ENCODE data around the gene RASAL1.
A peak's percentile ranks its signal among the peaks of the same experiment; 100 is the strongest.

Gene RASAL1

GRCh38 chr12:113071135-113072112 lies 64.1 kb downstream of the RASAL1 start:
- peak; percentile 74 for DNase-seq (ENCODE audit: low spot score)

DNA sequence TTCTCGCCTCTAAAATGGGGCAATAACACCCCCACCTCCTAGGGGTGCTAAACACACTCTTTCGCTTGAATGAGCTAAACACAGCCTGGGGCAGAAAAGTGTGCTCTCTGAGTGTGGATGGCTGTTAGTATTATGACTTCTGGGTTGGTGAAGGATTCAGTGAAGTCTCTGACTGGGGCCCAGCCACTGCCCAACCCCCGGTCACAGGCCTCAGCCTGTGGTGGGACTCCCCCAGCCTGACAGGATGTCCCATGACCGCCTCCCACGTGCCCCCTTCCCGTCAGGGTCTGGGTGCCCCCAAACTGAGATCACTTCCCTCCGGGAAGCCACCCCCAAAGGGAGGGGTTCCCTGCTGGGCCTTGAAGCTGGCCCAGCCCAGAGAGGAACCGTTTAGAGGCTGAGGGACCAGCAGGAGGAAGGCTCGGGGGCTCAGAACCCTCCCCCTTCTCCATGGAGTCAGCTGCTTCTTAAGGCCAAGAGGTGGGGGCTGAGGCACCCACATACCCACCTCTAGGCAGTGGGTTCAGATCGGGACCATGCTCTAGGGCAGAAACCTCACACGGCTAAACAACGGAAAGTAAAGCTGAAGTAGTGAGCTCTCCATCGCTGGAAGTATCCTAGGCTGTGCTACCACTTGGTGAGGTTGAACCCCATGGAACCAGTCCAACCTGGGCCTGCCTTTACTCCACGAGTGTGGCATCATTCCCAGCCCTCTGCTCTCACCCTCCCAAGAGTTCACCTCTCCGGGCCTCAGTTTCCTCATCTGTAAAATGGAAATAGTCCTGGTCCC lies 65.2 kb downstream of the RASAL1 start:
- no peak for DNase-seq (ENCODE audit: low spot score)

DNA sequence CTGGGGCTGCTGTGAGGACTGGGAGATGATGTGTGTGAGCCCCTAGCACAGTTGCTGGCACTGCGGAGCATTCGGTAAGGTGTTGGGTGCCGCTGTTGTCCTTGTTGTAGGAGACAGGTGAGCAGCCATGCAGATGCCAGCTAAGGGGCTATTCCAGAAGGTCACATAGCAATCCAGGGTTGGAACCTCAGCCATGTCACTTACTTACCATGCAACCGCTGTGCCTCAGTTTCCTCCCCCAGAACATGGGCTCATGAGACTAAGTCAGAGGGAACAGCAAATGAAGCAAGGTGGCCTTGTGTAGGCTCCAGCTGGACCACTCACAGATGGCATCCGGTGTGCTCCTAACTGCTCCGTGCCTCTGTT lies 65.8 kb downstream of the RASAL1 start:
- DNase-seq (ENCODE audit: low spot score) = no peak

GRCh38 chr12:113069149-113069548 lies 66.4 kb downstream of the RASAL1 start:
- no peak for DNase-seq (ENCODE audit: low spot score)

DNA sequence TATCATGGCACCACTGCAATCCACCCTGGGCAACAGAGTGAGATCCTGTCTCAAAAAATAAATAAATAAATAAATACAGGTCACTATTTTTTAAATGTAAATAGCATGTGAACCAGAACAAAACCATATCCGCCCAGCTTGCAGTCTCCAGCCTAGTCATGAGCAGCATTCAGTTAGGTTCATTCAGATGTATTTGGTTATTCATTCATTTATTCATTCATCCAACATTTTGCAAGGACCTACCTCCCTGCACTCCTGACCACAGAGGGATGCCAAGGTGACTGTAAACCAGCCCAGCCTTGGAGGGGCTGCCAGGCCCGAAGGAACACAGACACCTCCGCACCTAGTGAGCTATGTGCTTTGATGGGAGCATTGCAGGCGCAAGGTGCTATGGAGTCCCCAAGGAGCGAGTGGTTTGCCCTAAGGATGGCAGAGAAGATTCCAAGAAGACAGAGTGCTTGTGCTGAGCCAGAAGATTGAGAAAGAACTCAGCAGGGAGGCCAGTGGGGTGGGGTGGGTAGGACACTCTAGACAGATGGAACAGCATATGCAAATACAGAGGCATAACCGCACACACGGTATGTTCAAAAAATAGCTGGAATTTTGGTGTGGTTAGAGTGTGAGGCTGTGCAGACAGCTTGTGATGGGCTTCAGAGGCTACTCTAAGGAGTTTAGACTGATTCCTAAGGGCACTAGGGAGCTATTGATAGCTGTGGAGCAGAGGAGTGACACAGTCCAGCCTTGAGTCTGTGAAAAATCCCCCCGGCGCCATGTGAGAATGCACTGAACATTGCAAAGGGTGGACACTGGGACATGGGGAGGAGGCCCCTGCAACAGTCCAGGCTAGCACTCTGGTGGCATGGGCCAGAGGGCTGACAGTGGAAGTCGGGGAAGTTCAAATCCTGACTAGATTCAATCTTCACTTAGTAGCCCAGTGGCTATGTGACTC lies 67.3 kb downstream of the RASAL1 start:
- DNase-seq (ENCODE audit: low spot score) = no peak

DNA sequence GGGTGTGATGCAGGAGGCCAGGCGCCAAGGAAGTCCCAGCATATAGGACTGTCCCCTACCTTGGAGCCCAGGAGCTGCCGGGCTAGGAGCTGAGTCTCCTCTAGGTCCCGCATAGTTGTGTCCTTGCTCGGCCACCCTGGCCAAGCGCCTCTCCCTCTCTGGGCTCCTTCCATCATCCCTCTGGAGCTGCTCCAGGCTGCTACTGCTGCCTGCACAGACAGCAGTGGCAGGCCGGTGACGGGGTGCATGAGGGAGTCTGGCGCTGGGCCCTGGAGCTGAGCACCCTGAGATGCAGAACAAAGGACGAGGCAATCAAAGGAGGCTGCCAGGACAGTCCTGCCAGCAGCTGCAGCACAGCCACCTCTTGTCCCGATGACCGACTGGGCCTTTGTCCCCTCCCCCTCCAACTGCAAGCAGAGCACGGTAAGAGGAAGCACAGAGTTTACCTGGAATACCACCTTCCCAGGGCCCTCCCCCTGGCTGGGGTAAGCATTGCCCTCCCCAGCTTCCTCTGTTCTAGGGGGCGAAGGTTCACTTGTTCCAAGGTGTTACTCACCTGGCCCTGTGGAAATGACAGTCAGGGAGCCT lies 68.7 kb downstream of the RASAL1 start:
- DNase-seq (ENCODE audit: low spot score) = peak; percentile 54

DNA sequence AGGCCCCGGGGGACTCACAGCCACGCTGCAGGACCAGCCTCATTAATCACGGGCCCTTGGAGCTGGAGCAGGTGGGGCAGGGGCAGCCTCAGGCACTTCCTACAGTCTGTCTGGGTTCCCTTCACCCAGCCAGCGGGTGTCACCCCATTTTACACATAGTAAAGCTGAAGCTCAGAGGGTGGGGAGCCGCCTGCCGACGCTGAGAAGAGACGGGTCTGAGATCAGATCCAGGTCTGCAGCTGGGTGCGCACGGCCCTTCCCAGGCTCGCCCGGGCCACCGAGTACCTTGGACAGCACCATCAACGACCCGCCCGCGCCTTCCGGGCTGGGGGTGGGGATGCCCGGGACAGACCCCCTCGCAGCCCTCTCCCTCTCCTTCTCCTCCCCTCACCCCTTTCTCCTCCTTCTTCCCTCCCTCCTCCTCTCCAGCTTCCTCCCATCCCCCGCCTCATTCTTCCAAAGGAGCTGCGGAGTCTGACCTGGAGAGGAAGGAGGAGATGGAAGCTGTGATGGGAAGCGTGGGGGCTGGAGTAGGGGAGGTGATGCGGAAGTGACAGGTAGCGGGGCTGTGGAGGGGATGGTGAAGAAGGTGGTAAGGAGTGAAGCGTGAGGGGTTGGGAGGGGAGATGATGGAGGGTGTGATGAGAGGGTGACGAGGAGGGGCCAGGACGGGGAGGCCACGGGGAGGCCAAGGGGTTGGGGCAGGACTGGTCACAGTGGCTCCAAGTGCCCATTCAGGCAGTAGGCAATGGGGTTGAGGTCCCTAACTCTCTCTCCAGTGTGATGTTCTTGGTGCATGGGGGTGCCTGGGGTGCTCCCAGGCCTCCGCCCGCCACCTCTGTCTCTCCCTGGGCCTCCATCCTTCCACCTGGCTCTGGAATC lies 70.2 kb downstream of the RASAL1 start:
- DNase-seq (ENCODE audit: low spot score) = no peak

DNA sequence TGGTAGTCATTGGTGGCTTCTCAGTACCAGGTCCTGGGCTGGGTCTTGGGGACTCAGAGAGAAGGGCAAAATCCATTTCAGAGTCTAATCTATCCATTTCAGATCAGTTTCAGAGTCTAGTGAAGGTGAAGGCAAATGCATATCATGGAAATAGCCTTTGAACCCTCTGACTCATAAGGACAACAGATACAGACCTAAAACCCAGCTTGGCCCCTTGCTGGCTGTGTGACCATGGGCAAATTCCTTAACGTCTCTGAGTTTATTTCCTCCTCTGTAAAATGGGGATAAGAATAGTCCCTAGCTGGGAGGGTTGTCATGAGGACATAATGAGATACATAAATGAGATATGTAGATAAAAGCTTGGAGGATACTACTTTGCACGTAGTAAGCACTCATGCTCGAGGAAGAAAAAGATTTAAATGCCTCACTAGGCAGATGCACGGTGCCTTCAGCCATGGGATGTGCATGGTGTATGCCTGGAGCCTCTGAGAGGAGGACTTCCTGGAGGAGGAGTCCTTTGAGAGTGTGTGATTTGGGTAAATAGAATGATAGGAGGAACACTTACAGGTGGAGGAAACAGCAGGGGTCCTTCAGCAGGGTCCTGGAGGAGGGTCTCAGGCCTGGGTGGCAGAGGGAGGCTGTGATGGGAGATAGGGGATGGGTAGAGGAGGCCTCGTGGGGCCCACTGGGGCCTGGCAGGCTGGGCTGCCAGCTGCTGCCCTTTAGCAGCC lies 71.0 kb downstream of the RASAL1 start:
- no peak for DNase-seq (ENCODE audit: low spot score)

DNA sequence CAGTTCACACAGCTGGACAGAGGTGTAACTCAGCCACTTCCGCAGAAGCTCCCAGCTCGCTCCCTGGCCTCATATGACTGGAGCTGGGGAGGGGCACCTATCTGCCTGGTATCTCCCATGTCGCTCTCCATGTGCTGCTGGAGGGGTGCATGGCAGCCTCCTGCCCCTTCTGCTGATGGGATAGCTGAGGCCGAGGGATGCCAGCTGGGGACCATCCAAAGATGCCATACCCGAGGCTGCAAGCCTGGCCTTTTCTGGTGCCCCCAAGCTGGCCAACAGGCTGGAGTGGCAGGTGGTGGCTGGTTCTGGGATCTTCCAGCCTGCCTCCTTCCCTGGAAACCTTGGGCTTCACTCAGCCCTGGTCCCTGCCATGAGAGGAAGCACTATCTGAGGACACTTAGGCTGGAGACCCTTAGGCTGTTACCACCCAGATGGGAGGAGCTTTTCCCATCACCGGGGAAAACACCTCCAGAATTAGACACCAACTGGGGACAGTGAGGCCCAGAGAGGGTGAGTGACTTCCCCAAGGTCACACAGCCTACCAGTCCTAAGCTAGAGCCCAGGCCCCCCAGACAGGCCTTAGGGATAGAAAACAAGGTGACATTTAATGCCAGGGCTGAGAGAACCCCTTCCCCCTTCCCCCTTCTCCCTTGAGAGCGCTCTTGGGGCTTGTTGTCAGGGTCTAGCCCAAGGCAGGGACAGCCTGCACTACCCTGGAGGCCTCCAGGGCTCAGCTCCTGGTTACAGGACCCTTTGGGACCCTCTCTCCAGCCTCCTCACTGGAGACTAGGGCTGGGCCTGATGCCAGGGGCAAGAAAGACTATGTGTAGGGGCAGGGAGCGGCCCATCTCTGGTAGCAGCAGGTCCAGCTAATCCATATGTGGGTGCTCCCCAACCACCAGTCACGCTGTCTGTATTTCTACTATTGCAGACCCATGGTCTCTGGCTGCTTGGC lies 71.9 kb downstream of the RASAL1 start:
- no peak for DNase-seq (ENCODE audit: low spot score)

DNA sequence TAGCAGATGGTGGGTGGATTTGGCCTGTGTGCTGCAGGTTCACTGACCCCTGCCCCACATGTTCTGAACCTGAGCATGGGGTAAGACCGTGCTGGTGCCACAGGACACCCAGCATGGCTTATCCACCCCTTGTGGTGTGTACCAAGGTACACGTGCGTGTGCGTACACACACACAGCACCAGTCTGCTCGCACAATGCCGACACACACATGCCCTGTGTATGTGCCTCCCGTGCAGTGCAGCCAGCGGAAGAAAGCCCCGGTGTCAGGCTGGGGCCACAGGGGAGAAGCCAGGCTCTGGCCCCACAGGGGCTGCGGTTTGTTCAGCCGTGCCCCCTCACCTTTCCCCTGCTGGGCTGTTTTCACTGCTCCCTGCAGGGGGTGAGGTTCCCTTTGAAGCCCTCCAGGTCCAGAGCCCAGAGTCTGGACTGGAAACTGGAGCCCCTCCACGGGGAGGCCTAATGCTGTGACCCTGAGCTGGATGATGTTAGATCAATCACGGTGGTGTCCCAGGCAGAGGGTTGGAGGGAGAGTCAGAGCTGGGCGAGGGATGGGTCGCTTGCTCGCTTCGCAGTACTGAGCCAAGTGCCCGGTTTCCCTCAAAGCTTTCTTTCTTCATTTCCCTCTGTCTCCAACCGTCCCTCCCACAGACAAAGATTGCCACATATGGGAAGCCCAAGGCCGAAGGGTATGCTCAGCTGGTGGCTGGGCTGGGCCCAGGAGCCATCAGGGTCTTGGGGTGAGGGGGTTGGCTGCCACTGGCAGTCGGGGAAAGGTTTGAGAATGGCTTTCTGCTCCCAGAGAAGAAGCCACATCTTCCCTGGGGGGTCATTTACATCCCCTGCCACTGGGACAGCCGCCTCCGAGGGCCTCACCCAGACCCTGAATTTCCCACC lies 72.8 kb downstream of the RASAL1 start:
- no peak for DNase-seq (ENCODE audit: low spot score)

- DNase-seq (ENCODE audit: low spot score) = no peak
Observed at GRCh38 chr12:113061061-113061694, 74.4 kb downstream of the RASAL1 start.

DNA sequence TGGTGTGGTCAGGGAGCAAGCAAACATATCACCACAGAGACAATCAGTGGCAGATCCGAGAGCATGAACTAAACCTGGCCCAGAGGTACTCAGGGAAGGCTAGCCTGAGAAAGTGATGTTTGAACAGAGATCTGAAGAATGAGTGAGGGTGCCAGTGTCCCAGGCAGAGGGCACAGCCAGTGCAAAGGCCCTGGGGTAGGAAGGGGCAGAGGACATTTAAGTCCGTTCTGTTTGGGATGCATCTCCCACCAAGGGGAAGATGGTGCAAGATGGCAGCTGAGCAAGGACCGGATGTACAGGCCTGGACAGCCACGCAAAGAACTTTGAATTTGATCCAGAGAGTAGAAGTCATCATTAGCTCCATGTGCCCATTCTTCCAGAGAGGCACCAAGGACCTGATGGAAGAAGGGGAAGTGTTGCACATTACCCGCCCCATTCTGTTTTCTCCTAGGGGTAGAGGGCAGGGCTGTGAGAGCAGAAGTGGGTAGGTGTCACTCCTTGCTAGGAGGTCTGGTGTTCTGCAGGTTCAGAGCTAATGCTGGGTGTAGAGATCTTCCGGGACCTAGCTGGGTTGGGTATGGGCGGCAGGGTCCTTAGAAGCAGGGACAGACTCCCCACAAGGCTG lies 75.1 kb downstream of the RASAL1 start:
- no peak for DNase-seq (ENCODE audit: low spot score)

GRCh38 chr12:113059071-113059595 lies 76.4 kb downstream of the RASAL1 start:
- no peak for DNase-seq (ENCODE audit: low spot score)

DNA sequence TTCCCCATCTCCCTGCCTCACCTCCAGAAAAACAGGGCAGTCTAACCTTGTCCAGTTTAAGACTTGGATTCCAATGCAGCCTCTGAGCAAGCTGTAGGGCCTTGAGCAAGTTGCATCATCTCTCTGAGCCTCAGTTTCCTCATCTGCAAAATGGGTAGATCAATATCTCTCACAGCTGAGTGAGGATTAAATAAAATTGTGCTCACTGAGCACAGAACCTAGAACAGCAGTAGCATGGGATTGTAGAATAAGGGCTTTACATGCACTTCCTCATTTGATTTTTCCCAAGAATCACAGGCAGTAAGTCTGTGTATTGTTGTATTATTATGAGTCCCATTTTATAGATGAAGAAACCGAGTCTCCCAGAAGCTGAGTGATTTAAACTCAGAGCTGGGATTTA lies 77.0 kb downstream of the RASAL1 start:
- DNase-seq (ENCODE audit: low spot score) = no peak

GRCh38 chr12:113057565-113058485 lies 77.7 kb downstream of the RASAL1 start:
- DNase-seq (ENCODE audit: low spot score) = no peak
